CD4-positive, alpha-beta T cell treated with Interferon alpha-2 for 1 hour (primary cell): ENCODE measurements around the gene MED25.

Experiments
- DNase-seq, 2 donors: peaks; one replicate each; pipeline ENCODE4 v3.0.0-alpha.2; 2020 to 2022

The MED25 gene

GRCh38 chr19:49875177-49875576, 57.1 kb downstream of the MED25 start:
- DNase-seq, result no peak

GRCh38 chr19:49875857-49876421, 57.9 kb downstream of the MED25 start:
- peak; percentile 56 to 68 for DNase-seq

GRCh38 chr19:49876422-49877019, 58.4 kb downstream of the MED25 start:
- DNase-seq, result peak; percentile 99

GRCh38 chr19:49877020-49877878, 59.2 kb downstream of the MED25 start, which contains the start of the genes AKT1S1 and TBC1D17:
Gene AKT1S1 (minus strand): TSS chr19:49877355. CDS start chr19:49873295, 4,060 bp downstream.
Gene TBC1D17 (plus strand): TSS chr19:49877702. CDS start chr19:49877724, 22 bp downstream.
- peak; percentile 100 for DNase-seq

GRCh38 chr19:49877879-49878743, 60.0 kb downstream of the MED25 start:
- DNase-seq, result peak; percentile 98 to 99

GRCh38 chr19:49878744-49879070, 60.6 kb downstream of the MED25 start:
- DNase-seq, result no peak

GRCh38 chr19:49879243-49879963, 61.3 kb downstream of the MED25 start:
- peak in 1 of 2 donors; percentile 21 for DNase-seq

GRCh38 chr19:49880162-49880869, 62.2 kb downstream of the MED25 start:
- DNase-seq, result no peak

- DNase-seq, result no peak
Observed at GRCh38 chr19:49881186-49881585, 63.1 kb downstream of the MED25 start.

GRCh38 chr19:49881672-49882394, 63.7 kb downstream of the MED25 start:
- no peak for DNase-seq

- DNase-seq, result no peak
Observed at GRCh38 chr19:49882643-49883042, 64.6 kb downstream of the MED25 start.

- DNase-seq, result no peak
Observed at GRCh38 chr19:49883094-49883493, 65.0 kb downstream of the MED25 start.

- no peak for DNase-seq
Observed at GRCh38 chr19:49884109-49884508, 66.0 kb downstream of the MED25 start.

- no peak for DNase-seq
Observed at GRCh38 chr19:49884760-49885159, 66.7 kb downstream of the MED25 start.
